Stomach (tissue), 9 donors: Measurements from ENCODE around the gene THSD7B. TPM values are rescaled to one million over a fixed set of nuclear protein-coding genes. Genes with fewer than 3 reads are reported as not detected.
A peak's percentile ranks its signal among the peaks of the same experiment; 100 is the strongest.

ENCODE experiments used
- DNase-seq, 2 donors: peaks; one replicate each; pipeline versions ENCODE4 v3.0.0 to v3.0.0-alpha.2; 2013 to 2019
- H3K27ac ChIP-seq, 5 donors: fragments of 200-600 bp in 4 of 5; sonication (generic) in 4 of 5; one replicate each; pipeline ENCODE4 v1.5.1; 2013 to 2019; ENCODE audit warnings: mild to moderate bottlenecking in 1 of 5, moderate library complexity in 1 of 5
- H3K27me3 ChIP-seq, 3 donors: fragments of 200-600 bp; sonication (generic); one replicate each; pipeline ENCODE4 v1.5.1; 2017 to 2019; ENCODE audit warnings: mixed run types in 1 of 3
- H3K36me3 ChIP-seq, 4 donors: fragments of 200-600 bp; sonication (generic); 1 replicate in 3 of 4; 2 replicates in 1 of 4; pipeline ENCODE4 v1.5.1; 2016 to 2019
- H3K4me1 ChIP-seq, 4 donors: fragments of 200-600 bp; sonication (generic); one replicate each; pipeline ENCODE4 v1.5.1; 2016 to 2019
- H3K4me3 ChIP-seq, 4 donors: fragments of 200-600 bp; sonication (generic) in 3 of 4; one replicate each; pipeline ENCODE4 v1.5.1; 2016 to 2019; ENCODE audit warnings: mild to moderate bottlenecking in 1 of 4
- H3K9me3 ChIP-seq, 4 donors: fragments of 200-600 bp; sonication (generic); one replicate each; pipeline ENCODE4 v1.5.1; 2016 to 2019
- CTCF ChIP-seq, 7 experiments: fragments of 450-650 bp in 4 of 7; fragments of 200-600 bp in 3 of 7; sonication (generic) in 3 of 7; IDR thresholded peaks; one replicate each; pipeline ENCODE4 v1.5.1; 2016 to 2019; ENCODE audit warnings: antibody characterized with exemption in 7 of 7, control low read depth in 2 of 7, mild to moderate bottlenecking in 1 of 7
- EP300 ChIP-seq: sonication (generic); formaldehyde crosslinking; IDR thresholded peaks from one replicate; pipeline ENCODE4 v1.6.1; 2017; ENCODE audit warnings: antibody characterized with exemption
- POLR2A ChIP-seq, 4 donors: fragments of 450-650 bp; IDR thresholded peaks; one replicate each; pipeline ENCODE4 v1.6.1; 2016; ENCODE audit warnings: antibody characterized with exemption in 4 of 4, control low read depth in 2 of 4, mild to moderate bottlenecking in 1 of 4, moderate library complexity in 1 of 4
- POLR2AphosphoS5 ChIP-seq, 3 donors: sonication (generic); formaldehyde crosslinking; IDR thresholded peaks; one replicate each; pipeline ENCODE4 v1.6.1; 2016; ENCODE audit warnings: antibody characterized with exemption in 3 of 3
- WGBS, 5 donors: extraction: QIAGEN DNeasy Blood & Tissue Kit in 3 of 5; methylation state at CpG; one replicate each; pipeline versions ENCODE4 v1.1.5 to v1.1.7; 2013 to 2018; 5-methylcytosine and 5-hydroxymethylcytosine counted together
- intact Hi-C: fragments of 100-400 bp; cut with DNase I; formaldehyde crosslinking; loops from one replicate; pipeline ENCODE4 v1.15.1; 2023; ENCODE audit warnings: low total_unique reads
- polyA plus RNA-seq, 3 donors: library from polyadenylated mRNA; stranded (reverse); fragments of 200-250 nt; gene quantifications; one replicate each; pipeline ENCODE4 v1.2.3, GENCODE V29; 2013
- total RNA-seq, 5 donors: library from RNA; depleted of rRNA; stranded (reverse); fragments of >200 nt; gene quantifications; one replicate each; pipeline versions ENCODE4 v1.1.0 to v1.2.3, GENCODE V29; 2014 to 2016
- donor health status: healthy with polysubstance abuse.
- donor health status: Bipolar disorder and iron deficiency.
- donor health status: healthy.

THSD7B gene
- total and polyA plus RNA-seq, 8 donors: 0.05 to 4.4 TPM; not detected in 6

- Histone ChIP-seq H3K27me3 (no peaks in the 10 kb centered on the region), H3K4me3 (no peak overlapping the region), H3K4me1 (no peaks in the 10 kb centered on the region), H3K9me3 (peaks cover 0 to 7% (median 2%) of the 10 kb centered on the region in 4 donors), H3K27ac (no peak overlapping the region), H3K36me3 (no peaks in the 10 kb centered on the region)
- 31 to 62% (median 49%) methylated on average over 3 of the region's 3 CpGs for WGBS, 5 donors
- DNase-seq: no peak
- intact Hi-C loops: no loop called here
- TF ChIP-seq CTCF (IDR thresholded peaks at IDR 0.05) (no peak), POLR2A (IDR thresholded peaks at IDR 0.05) (no peak), EP300 (no peak), POLR2AphosphoS5 (IDR thresholded peaks at IDR 0.05) (no peak)
Observed at GRCh38 chr2:136927156-136927555, 161.8 kb downstream of the THSD7B start.

GRCh38 chr2:136929531-136929930 lies 164.2 kb downstream of the THSD7B start:
- DNase-seq: no peak
- Histone ChIP-seq H3K9me3 (peaks cover 0 to 3% (median 0%) of the 10 kb centered on the region in 4 donors), H3K36me3 (no peaks in the 10 kb centered on the region), H3K27me3 (no peaks in the 10 kb centered on the region), H3K27ac (no peak overlapping the region), H3K4me3 (no peak overlapping the region), H3K4me1 (no peaks in the 10 kb centered on the region)
- TF ChIP-seq EP300 (no peak), CTCF (IDR thresholded peaks at IDR 0.05) (no peak), POLR2A (IDR thresholded peaks at IDR 0.05) (no peak), POLR2AphosphoS5 (IDR thresholded peaks at IDR 0.05) (no peak)
- 41 to 57% (median 50%) methylated on average over 2 of the region's 2 CpGs for WGBS, 5 donors
- intact Hi-C loops: no loop called here

- DNase-seq: peak in 1 of 2 donors; percentile 23
- Histone ChIP-seq H3K9me3 (peaks cover 0 to 6% (median 0%) of the 10 kb centered on the region in 4 donors), H3K4me1 (no peaks in the 10 kb centered on the region), H3K27me3 (no peaks in the 10 kb centered on the region), H3K27ac (no peak overlapping the region), H3K36me3 (no peaks in the 10 kb centered on the region), H3K4me3 (no peak overlapping the region)
- intact Hi-C loops: no loop called here
- TF ChIP-seq CTCF (IDR thresholded peaks at IDR 0.05) (no peak), EP300 (no peak), POLR2A (IDR thresholded peaks at IDR 0.05) (no peak), POLR2AphosphoS5 (IDR thresholded peaks at IDR 0.05) (no peak)
- 30 to 39% (median 38%) methylated on average over 3 of the region's 3 CpGs for WGBS, 5 donors
Observed at GRCh38 chr2:136932700-136933099, 167.4 kb downstream of the THSD7B start.

- Histone ChIP-seq H3K27me3 (no peaks in the 10 kb centered on the region), H3K36me3 (no peaks in the 10 kb centered on the region), H3K4me1 (no peaks in the 10 kb centered on the region), H3K27ac (no peak overlapping the region), H3K9me3 (peaks cover 0 to 6% (median under 1%) of the 10 kb centered on the region in 4 donors), H3K4me3 (no peak overlapping the region)
- DNase-seq: no peak
- TF ChIP-seq CTCF (IDR thresholded peaks at IDR 0.05) (no peak), EP300 (no peak), POLR2AphosphoS5 (IDR thresholded peaks at IDR 0.05) (no peak), POLR2A (IDR thresholded peaks at IDR 0.05) (no peak)
- WGBS, 5 donors: 89 to 95% (median 93%) methylated on average over 1 of the region's 1 CpG
- intact Hi-C loops: no loop called here
Observed at GRCh38 chr2:136935119-136935518, 169.8 kb downstream of the THSD7B start.
